HT1080 (cell line): ENCODE measurements around the gene KCTD11. TPM values are rescaled to one million over a fixed set of nuclear protein-coding genes. Genes with fewer than 3 reads are reported as not detected.

Experiments
- DNase-seq: peaks from one replicate; pipeline ENCODE4 v3.0.0-alpha.2; 2015; ENCODE audit warnings: low read depth
- small RNA-seq: library from RNA; depleted of rRNA; stranded (forward); fragments of <200 nt; gene quantifications from one replicate; pipeline ENCODE3, GENCODE V24; 2014
- total RNA-seq: library from RNA; depleted of rRNA; stranded (reverse); fragments of >200 nt; shearing (Covaris generic); gene quantifications from 2 replicates; pipeline ENCODE4 v1.2.3, GENCODE V29; 2014; rRNA removed

Gene KCTD11
- total RNA-seq, 1 experiment from 2014 or later: 5.8 TPM

DNA sequence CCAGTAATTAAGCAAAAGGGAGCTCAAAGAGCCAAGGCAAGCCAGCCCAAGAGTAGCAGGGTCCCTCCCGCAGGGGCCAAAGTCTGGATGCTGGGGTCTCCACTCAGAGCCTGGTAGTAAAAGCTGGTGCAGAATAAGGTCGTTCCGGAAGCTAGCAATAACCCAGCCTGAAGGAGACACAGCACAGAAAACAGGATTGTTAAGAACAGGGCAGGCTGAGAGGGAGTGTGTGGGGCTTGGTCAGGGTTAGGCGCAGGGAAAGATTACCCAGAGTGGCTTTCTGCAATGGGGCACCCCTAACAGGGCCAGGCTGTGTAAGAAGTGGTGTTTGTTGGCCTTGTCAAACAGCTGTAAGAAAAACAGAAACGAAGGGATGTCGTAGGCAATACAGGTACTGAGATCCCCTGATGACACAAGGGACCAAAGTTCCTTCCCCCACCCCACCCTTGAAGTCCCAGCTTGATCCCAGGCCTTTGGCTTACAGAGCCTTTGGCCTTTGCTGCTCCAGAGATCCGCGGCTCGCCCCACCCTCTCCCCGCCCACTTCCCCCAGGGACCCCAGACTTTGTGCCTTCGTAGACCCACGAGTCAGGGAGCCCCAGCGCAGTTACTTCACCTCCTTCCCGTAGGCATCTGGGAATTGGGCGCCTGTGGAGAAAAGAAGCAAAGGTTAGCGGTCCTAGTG lies 51.2 kb downstream of the KCTD11 start:
- DNase-seq: no peak

DNA sequence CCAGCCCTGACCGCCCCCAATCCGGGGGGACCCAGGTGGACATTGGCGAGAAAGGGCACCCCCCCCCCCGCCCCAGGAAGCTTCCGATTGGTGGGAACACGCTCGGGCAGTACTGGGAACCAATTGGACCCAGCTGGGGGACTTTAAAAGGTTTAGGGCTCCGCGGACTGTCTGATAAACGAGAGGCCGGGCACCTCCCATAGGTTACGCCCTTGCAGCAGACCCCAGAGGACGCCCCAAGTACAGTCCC lies 51.7 kb downstream of the KCTD11 start:
- DNase-seq: no peak

DNA sequence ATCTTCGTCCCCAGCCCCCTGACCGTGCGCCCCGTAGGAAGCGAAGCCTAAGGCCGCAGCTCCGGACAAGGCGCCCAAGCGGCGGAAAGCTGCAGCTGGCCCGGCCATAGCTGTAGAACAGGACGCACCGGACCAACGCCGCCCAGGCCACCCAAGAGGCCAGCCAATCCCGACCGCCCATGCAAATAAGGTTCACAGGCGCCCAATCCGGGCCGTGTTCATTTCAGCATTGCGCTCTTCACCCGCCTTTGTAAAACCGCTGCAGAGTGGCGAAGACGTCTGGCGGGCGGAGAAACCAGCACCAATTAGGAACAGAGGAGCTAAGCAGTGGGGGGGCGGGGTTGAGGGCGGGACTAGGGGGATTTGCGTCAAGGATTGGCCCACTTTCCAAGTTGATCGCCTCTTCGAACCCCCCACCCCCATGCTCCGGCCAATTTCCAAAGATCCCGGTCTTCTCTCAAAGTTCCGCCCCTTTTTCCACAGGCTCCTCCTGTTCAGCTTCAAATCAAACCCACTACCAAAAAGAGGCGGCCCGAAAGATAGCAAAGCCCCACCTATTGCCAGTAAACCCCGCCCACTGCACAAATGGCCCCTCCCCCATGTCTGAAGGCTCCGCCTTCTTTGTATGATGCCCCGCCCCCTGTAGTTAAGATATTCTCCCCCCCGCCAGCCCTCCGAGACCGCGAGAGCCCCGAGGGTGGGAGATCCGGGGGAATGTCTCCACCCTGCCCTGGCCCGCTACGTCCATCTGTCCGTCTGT lies 52.2 kb downstream of the KCTD11 start, which contains the start of gene TMEM256:
Gene TMEM256 (minus strand): TSS at position 121 of the 760 bp plus-strand sequence. CDS start 13 bp downstream, at position 108.
- peak; percentile 99 for DNase-seq

Small RNA genes within 50 kb of the gene (small RNA-seq; reads per million reads assigned to genes)
- gene AC026954.2: not detected

Other genes with a start within 250 kb of the KCTD11 start
- gene ASGR2, start 237.3 kb upstream of the KCTD11 start, total RNA-seq: not detected in 2 replicates
- gene ASGR1, start 172.8 kb upstream of the KCTD11 start, total RNA-seq: 2.8 and 4.0 TPM in 2 replicates
- gene DLG4, start 132.3 kb upstream of the KCTD11 start, total RNA-seq: 11.3 and 14.2 TPM in 2 replicates
- 317 and 327 TPM in 2 replicates for gene ACADVL, start 132.2 kb upstream of the KCTD11 start, total RNA-seq
- gene DVL2, start 117.6 kb upstream of the KCTD11 start, total RNA-seq: 45.2 and 57.0 TPM in 2 replicates
- 94.0 and 115 TPM in 2 replicates for gene PHF23, start 112.7 kb upstream of the KCTD11 start, total RNA-seq
- 191 and 331 TPM in 2 replicates for gene GABARAP, start 109.7 kb upstream of the KCTD11 start, total RNA-seq
- 43.6 and 79.9 TPM in 2 replicates for gene CTDNEP1, start 100.4 kb upstream of the KCTD11 start, total RNA-seq
- 68.1 and 78.2 TPM in 2 replicates for gene ELP5, start 99.9 kb upstream of the KCTD11 start, total RNA-seq
- not detected in 2 replicates for gene CLDN7, start 89.7 kb upstream of the KCTD11 start, total RNA-seq
- 0.03 TPM in 1 of 2 replicates, not detected in the other for gene SLC2A4, start 70.4 kb upstream of the KCTD11 start, total RNA-seq
- gene YBX2, start 57.5 kb upstream of the KCTD11 start, total RNA-seq: not detected in 2 replicates
- gene EIF5A, start 44.5 kb upstream of the KCTD11 start, total RNA-seq: 1,448 and 1,578 TPM in 2 replicates
- gene GPS2, start 36.8 kb upstream of the KCTD11 start, total RNA-seq: 125 and 135 TPM in 2 replicates
- gene NEURL4, start 22.8 kb upstream of the KCTD11 start, total RNA-seq: 20.7 TPM in 2 replicates
- 0.90 and 2.2 TPM in 2 replicates for gene ACAP1, start 15.6 kb upstream of the KCTD11 start, total RNA-seq
- not detected in 2 replicates for gene TMEM95, start 3.0 kb downstream of the KCTD11 start, total RNA-seq
- 0.24 TPM in 1 of 2 replicates, not detected in the other for gene TNK1, start 28.9 kb downstream of the KCTD11 start, total RNA-seq
- 31.7 and 36.7 TPM in 2 replicates for gene PLSCR3, start 42.4 kb downstream of the KCTD11 start, total RNA-seq
- gene TMEM256, start 51.9 kb downstream of the KCTD11 start, total RNA-seq: 54.1 and 72.6 TPM in 2 replicates
- gene NLGN2, start 55.7 kb downstream of the KCTD11 start, total RNA-seq: 6.1 and 7.4 TPM in 2 replicates
- gene SPEM1, start 68.2 kb downstream of the KCTD11 start, total RNA-seq: not detected in 2 replicates
- not detected in 2 replicates for gene SPEM2, start 73.5 kb downstream of the KCTD11 start, total RNA-seq
- not detected in 2 replicates for gene SPEM3, start 76.7 kb downstream of the KCTD11 start, total RNA-seq
- gene TMEM102, start 83.3 kb downstream of the KCTD11 start, total RNA-seq: 0.23 and 0.43 TPM in 2 replicates
- 0.23 and 0.37 TPM in 2 replicates for gene FGF11, start 87.3 kb downstream of the KCTD11 start, total RNA-seq
- 6.0 and 7.9 TPM in 2 replicates for gene CHRNB1, start 92.9 kb downstream of the KCTD11 start, total RNA-seq
- 13.1 and 18.1 TPM in 2 replicates for gene ZBTB4, start 127.5 kb downstream of the KCTD11 start, total RNA-seq
- not detected in 2 replicates for gene SLC35G6, start 129.3 kb downstream of the KCTD11 start, total RNA-seq
- 43.4 and 44.6 TPM in 2 replicates for gene POLR2A, start 132.2 kb downstream of the KCTD11 start, total RNA-seq
- 3.2 and 5.6 TPM in 2 replicates for gene TNFSF12, start 196.9 kb downstream of the KCTD11 start, total RNA-seq
- 0.37 and 0.63 TPM in 2 replicates for gene TNFSF13, start 206.6 kb downstream of the KCTD11 start, total RNA-seq
- gene SENP3, start 209.8 kb downstream of the KCTD11 start, total RNA-seq: 138 and 141 TPM in 2 replicates
- gene CD68, start 227.5 kb downstream of the KCTD11 start, total RNA-seq: 55.2 and 75.8 TPM in 2 replicates
- 148 and 177 TPM in 2 replicates for gene MPDU1, start 231.7 kb downstream of the KCTD11 start, total RNA-seq
- 0.31 and 1.8 TPM in 2 replicates for gene SOX15, start 237.9 kb downstream of the KCTD11 start, total RNA-seq